Lower leg skin (tissue), 3 donors: ENCODE results near the gene PRKCZ.
"Not testable (repeated sequence)": the region's sequence is repeated elsewhere in the genome, so short reads cannot be mapped to it uniquely, and the experiment has no call there.

Experiments
- CTCF ChIP-seq, 3 donors: fragments of 450-650 bp; IDR thresholded peaks; one replicate each; pipeline ENCODE4 v1.5.1; 2016; ENCODE audit warnings: antibody characterized with exemption in 3 of 3, mild to moderate bottlenecking in 3 of 3, moderate library complexity in 2 of 3
- POLR2A ChIP-seq, 2 donors: fragments of 450-650 bp; IDR thresholded peaks; one replicate each; pipeline ENCODE4 v1.6.1; 2016 to 2017; ENCODE audit warnings: antibody characterized with exemption in 2 of 2, mild to moderate bottlenecking in 1 of 2, moderate library complexity in 1 of 2

GRCh38 chr1:2139156-2139555 is 88.9 kb downstream of the PRKCZ start:
- TF ChIP-seq POLR2A, CTCF (IDR thresholded peaks at IDR 0.05): not testable (repeated sequence)
